Ishikawa (cell line): Measurements from ENCODE around the gene WDR45.

ENCODE experiments used
- CEBPB ChIP-seq: IDR thresholded peaks from 2 replicates; pipeline ENCODE4 v1.6.1; 2012
- EP300 ChIP-seq: IDR thresholded peaks from 2 replicates; pipeline ENCODE4 v1.6.1; 2012; ENCODE audit warnings: borderline replicate concordance
- RAD21 ChIP-seq: IDR thresholded peaks from 2 replicates; pipeline ENCODE4 v1.6.1; 2012; ENCODE audit warnings: low read depth
- YY1 ChIP-seq: IDR thresholded peaks from 2 replicates; pipeline ENCODE4 v1.6.1; 2012; ENCODE audit warnings: low read depth
- TF ChIP-seq, protein P1 (sequence below): IDR thresholded peaks from 2 replicates; pipeline ENCODE4 v1.6.1; 2012
- TF ChIP-seq, protein P2 (sequence below): IDR thresholded peaks from 2 replicates; pipeline ENCODE4 v1.6.1; 2012; ENCODE audit warnings: low read depth, mild to moderate bottlenecking

DNA sequence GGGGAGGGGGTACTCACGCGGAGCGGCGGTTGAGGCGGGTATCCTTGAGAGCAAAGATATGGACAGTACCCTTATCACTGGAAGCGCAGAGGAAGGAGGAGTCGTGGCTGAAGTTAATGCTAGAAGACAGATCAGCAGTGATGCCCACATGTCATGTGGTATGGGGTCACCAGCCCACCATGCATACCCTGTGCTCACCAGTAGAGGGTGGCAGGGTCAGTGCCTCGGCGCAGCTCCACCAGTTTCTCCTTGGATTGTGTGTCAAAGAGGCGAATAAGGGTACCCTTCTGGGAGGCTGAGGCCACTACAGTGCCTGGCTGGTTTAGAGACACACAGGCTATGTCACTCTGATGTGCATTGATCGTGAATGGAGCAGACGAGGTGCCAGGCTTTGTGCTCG, 4.3 kb downstream of the WDR45 start:
- TF ChIP-seq, protein P1, sequence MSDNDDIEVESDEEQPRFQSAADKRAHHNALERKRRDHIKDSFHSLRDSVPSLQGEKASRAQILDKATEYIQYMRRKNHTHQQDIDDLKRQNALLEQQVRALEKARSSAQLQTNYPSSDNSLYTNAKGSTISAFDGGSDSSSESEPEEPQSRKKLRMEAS, result no peak
- TF ChIP-seq YY1 (no peak), EP300 (no peak), CEBPB (no peak), RAD21 (no peak)
- TF ChIP-seq, protein P2, sequence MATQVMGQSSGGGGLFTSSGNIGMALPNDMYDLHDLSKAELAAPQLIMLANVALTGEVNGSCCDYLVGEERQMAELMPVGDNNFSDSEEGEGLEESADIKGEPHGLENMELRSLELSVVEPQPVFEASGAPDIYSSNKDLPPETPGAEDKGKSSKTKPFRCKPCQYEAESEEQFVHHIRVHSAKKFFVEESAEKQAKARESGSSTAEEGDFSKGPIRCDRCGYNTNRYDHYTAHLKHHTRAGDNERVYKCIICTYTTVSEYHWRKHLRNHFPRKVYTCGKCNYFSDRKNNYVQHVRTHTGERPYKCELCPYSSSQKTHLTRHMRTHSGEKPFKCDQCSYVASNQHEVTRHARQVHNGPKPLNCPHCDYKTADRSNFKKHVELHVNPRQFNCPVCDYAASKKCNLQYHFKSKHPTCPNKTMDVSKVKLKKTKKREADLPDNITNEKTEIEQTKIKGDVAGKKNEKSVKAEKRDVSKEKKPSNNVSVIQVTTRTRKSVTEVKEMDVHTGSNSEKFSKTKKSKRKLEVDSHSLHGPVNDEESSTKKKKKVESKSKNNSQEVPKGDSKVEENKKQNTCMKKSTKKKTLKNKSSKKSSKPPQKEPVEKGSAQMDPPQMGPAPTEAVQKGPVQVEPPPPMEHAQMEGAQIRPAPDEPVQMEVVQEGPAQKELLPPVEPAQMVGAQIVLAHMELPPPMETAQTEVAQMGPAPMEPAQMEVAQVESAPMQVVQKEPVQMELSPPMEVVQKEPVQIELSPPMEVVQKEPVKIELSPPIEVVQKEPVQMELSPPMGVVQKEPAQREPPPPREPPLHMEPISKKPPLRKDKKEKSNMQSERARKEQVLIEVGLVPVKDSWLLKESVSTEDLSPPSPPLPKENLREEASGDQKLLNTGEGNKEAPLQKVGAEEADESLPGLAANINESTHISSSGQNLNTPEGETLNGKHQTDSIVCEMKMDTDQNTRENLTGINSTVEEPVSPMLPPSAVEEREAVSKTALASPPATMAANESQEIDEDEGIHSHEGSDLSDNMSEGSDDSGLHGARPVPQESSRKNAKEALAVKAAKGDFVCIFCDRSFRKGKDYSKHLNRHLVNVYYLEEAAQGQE, result no peak
